Neural crest cell (in vitro differentiated cells): Measurements from ENCODE around the gene TMEM109. TPM values are rescaled to one million over a fixed set of nuclear protein-coding genes. Genes with fewer than 3 reads are reported as not detected.

Experiments used
- DNase-seq: peaks from one replicate; pipeline ENCODE4 v3.0.0; 2021; ENCODE audit warnings: low read depth, mixed read lengths, low spot score
- H3K27ac Mint-ChIP-seq: one replicate; pipeline ENCODE4 v1.8.0; 2021; ENCODE audit warnings: mild to moderate bottlenecking, mixed read lengths; ENCODE audit not compliant: unreplicated experiment
- H3K27me3 Mint-ChIP-seq: 2 replicates; pipeline ENCODE4 v1.8.0; 2021; ENCODE audit warnings: low read depth, mild to moderate bottlenecking, mixed read lengths
- H3K36me3 Mint-ChIP-seq: 2 replicates; pipeline ENCODE4 v1.8.0; 2021; ENCODE audit warnings: low read depth, mild to moderate bottlenecking, mixed read lengths
- H3K4me1 Mint-ChIP-seq: 2 replicates; pipeline ENCODE4 v1.8.0; 2021; ENCODE audit warnings: mixed read lengths
- H3K4me3 Mint-ChIP-seq: one replicate; pipeline ENCODE4 v1.8.0; 2021; ENCODE audit warnings: mild to moderate bottlenecking, mixed read lengths
- H3K9me3 Mint-ChIP-seq: 2 replicates; pipeline ENCODE4 v1.8.0; 2021; ENCODE audit warnings: mixed read lengths
- total RNA-seq: library from RNA; stranded (reverse); gene quantifications from 2 replicates; pipeline ENCODE4 v1.2.1, GENCODE V29; 2021
- TF ChIP-seq, protein P1 (sequence below): fragments of 200-600 bp; sonication (generic); conservative IDR thresholded peaks from 2 replicates; pipeline ENCODE4 v1.5.0; 2021; ENCODE audit warnings: antibody characterized with exemption, mild to moderate bottlenecking

The TMEM109 gene
- total RNA-seq, 1 donor from 2014 or later, result 64.4 TPM

DNA sequence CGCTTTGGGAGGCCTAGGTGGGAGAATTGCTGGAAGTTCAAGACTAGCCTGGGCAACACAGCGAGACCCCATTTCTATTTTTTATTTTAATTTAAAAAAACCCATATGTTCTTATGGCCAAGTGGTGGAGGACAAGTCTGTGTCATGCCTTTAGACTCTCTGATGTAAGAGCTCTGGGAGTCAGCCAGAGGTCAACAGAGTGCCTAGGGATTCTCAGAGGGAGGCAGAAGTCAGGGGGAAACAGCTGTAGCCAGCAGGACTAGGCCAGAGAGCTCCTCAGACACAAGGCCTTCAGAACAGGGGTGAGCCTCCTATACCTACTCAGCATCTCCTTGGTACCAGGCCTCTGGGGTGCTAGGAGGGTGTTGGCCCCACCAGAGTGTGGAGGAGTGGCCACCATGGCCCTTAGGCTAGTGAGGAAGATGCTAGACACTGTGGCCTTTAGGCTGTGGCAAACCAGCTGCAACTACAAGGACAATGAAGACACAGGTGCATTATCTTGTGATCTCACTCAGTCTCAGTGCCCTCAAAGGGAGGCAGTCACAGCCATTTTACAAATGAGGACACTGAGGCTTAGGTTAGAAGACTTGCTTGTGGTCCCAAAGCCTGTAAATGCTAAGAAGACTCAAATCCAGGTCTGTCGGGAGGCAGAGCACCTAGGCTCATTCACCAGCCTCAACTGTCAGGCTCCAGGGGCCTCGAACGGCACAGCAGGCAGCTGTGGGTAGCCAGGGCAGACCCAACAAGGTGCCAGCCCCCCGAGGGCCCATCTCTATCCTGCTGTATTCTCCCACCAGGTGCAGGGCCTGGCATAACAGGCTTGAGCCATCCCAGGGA lies 41.6 kb upstream of the TMEM109 start:
- Mint-ChIP-seq H3K4me1 (no peaks in the 10 kb centered on the region), H3K4me3 (no peak overlapping the region), H3K27me3 (no peaks in the 10 kb centered on the region), H3K27ac (no peak overlapping the region), H3K36me3 (no peaks in the 10 kb centered on the region), H3K9me3 (no peaks in the 10 kb centered on the region)
- DNase-seq, result no peak
- TF ChIP-seq, protein P1, sequence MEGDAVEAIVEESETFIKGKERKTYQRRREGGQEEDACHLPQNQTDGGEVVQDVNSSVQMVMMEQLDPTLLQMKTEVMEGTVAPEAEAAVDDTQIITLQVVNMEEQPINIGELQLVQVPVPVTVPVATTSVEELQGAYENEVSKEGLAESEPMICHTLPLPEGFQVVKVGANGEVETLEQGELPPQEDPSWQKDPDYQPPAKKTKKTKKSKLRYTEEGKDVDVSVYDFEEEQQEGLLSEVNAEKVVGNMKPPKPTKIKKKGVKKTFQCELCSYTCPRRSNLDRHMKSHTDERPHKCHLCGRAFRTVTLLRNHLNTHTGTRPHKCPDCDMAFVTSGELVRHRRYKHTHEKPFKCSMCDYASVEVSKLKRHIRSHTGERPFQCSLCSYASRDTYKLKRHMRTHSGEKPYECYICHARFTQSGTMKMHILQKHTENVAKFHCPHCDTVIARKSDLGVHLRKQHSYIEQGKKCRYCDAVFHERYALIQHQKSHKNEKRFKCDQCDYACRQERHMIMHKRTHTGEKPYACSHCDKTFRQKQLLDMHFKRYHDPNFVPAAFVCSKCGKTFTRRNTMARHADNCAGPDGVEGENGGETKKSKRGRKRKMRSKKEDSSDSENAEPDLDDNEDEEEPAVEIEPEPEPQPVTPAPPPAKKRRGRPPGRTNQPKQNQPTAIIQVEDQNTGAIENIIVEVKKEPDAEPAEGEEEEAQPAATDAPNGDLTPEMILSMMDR, result no peak

DNA sequence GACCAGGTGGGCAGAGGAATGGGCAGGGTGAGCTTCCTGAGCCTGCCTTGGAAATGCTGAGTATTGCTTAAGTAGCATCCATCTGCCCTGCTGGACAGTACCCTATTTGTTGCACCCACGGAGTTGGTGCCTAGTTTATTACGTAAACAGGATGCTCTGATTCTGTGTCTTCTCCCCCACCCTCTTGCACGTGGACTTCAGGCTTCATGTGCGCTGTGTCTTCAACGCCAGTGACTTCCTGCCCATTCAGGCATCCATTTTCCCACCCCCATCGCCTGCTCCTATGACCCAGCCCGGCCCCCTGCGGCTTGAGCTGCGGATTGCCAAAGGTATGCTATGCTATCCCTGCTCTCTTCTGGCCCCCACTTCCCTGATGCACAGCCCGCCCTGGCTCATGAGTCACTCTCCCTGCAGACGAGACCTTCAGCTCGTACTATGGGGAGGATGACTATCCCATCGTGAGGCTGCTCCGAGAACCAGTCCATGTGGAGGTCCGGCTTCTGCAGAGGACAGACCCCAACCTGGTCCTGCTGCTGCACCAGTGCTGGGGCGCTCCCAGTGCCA lies 40.9 kb upstream of the TMEM109 start:
- Mint-ChIP-seq H3K27me3 (no peaks in the 10 kb centered on the region), H3K36me3 (no peaks in the 10 kb centered on the region), H3K27ac (peak overlapping the region; percentile 50), H3K9me3 (no peaks in the 10 kb centered on the region), H3K4me1 (no peaks in the 10 kb centered on the region), H3K4me3 (no peak overlapping the region)
- TF ChIP-seq, protein P1, result no peak
- DNase-seq, result no peak

DNA sequence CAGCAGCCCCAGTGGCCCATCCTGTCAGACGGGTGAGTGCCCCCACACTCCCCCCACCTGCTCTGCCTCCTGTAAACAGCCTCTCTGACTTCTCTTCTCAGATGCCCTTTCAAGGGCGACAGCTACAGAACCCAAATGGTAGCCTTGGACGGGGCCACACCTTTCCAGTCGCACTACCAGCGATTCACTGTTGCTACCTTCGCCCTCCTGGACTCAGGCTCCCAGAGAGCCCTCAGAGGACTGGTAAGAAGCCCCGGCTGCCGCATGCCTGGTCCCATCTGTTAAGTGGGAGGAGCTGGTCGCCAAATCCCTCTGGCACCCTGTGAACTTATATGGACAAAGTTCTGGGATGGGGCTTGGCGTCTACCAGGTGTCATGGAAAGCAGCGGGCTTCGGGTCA lies 40.4 kb upstream of the TMEM109 start:
- Mint-ChIP-seq H3K36me3 (no peaks in the 10 kb centered on the region), H3K4me1 (no peaks in the 10 kb centered on the region), H3K27me3 (no peaks in the 10 kb centered on the region), H3K9me3 (no peaks in the 10 kb centered on the region), H3K4me3 (no peak overlapping the region), H3K27ac (no peak overlapping the region)
- no peak for DNase-seq
- TF ChIP-seq, protein P1, result no peak

DNA sequence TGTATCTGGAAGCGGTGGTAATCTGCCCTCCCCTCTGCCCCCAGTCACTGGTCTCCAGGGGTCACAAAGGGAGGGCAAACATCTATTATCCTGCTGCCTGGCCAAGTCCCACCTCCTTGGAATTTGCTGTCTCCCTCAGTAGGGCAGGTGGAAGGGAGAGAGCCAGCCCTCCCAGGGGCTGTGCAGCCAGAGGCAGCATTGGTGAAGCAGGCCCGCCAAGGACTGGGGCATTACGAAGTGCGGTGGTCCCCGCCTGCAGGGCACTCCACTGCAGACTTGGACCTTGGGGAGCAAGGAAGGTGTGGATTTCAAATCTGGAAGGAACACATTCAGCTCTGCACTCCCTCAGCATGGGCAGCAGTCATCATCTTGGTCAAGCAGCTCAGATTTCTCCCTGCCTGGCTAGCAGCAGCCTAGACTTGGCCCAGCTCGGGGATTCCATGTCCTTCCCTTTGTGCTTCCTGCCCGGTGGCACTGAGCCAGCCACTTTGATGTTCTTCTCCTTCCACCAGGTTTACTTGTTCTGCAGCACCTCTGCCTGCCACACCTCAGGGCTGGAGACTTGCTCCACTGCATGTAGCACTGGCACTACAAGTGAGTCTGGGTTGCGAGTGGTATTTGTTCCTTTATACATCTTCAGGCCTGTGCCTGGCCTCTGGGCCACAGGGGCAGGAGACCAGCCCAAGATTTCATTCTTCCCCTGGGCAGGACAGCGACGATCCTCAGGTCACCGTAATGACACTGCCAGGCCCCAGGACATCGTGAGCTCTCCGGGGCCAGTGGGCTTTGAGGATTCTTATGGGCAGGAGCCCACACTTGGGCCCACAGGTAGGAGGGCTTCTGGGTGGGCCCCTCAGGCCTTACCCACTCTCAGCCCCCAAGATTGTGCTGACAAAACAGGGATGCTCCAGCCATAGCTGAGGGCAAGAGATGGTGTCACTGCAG lies 39.3 kb upstream of the TMEM109 start:
- Mint-ChIP-seq H3K4me1 (no peaks in the 10 kb centered on the region), H3K36me3 (no peaks in the 10 kb centered on the region), H3K4me3 (no peak overlapping the region), H3K27ac (no peak overlapping the region), H3K27me3 (no peaks in the 10 kb centered on the region), H3K9me3 (no peaks in the 10 kb centered on the region)
- no peak for DNase-seq
- TF ChIP-seq, protein P1, result no peak

DNA sequence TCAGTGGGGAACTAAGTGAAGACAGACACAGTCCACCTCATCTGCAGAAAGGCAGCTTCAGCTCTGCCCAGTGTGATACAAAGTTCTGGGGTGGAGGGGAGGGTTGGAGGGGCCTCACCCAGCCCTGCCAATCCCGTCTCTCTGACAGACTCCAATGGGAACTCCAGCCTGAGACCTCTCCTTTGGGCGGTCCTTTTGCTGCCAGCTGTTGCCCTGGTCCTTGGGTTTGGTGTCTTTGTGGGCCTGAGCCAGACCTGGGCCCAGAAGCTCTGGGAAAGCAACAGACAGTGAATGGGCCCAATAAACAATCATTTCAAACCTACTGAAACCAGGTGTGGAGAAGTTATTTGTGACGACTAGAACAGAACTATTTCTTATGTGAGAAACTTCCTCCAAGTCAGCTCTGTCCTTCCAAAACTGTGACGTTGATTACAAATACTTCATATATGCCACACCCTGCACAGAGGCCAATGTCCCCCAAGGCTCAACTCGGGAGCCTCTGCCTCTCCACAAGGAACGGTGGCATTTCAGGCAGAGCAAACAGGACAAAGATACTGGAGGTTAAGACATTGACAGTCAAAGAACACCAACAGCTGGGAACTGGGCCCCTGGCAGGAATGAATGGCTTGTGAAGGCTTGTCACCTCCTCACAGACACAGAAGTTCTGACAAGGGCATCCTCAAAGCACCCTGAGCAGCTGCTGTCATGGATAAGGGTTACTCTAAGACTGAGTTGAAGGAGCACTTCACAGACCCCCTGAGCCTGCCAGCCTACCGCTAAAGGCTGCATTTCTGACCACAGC lies 38.4 kb upstream of the TMEM109 start:
- H3K27ac Mint-ChIP-seq, result no peak overlapping the region
- no peak for DNase-seq
- TF ChIP-seq, protein P1, result no peak
- no peaks in the 10 kb centered on the region for H3K36me3 Mint-ChIP-seq
- no peaks in the 10 kb centered on the region for H3K9me3 Mint-ChIP-seq
- no peaks in the 10 kb centered on the region for H3K27me3 Mint-ChIP-seq
- no peak overlapping the region for H3K4me3 Mint-ChIP-seq
- H3K4me1 Mint-ChIP-seq, result no peaks in the 10 kb centered on the region
